Left cardiac atrium (tissue), 4 donors: ENCODE measurements around the gene DHX58. TPM values are rescaled to one million over a fixed set of nuclear protein-coding genes. Genes with fewer than 3 reads are reported as not detected.

Experiments
- ATAC-seq, 2 donors: fragments of 200-7000 bp; cut with Tn5 transposase; one replicate each; pipeline ENCODE4 v1.9.1; 2020; ENCODE audit warnings: mild to moderate bottlenecking in 2 of 2, moderate library complexity in 2 of 2
- DNase-seq: peaks from one replicate; pipeline ENCODE4 v3.0.0-alpha.2; 2020
- intact Hi-C, 2 donors: fragments of 100-400 bp; cut with DNase I; formaldehyde crosslinking; loops; one replicate each; pipeline versions ENCODE4 v1.14.1 to v1.15.1; 2022 to 2023
- total RNA-seq, 2 donors: library from RNA; stranded (reverse); fragmentation: NEBNext Ultra II Directional; extraction: Animal tissue kit (Norgen Biotek cat#: 25700); gene quantifications; one replicate each; pipeline ENCODE4 v1.2.1, GENCODE V29; 2021
- donor health status: DM: no; HTN: yes; CAD: no.
- donor health status: DM: no; HTN: yes; CAD: no; lungs with severe emphysema.
- donor health status: DM: yes; HTN: yes; CAD: no.
- donor health status: Dilated cardiomyopathy.

DHX58 gene
- total RNA-seq, 2 donors from 2014 or later, result 6.4 to 6.7 TPM

DNA sequence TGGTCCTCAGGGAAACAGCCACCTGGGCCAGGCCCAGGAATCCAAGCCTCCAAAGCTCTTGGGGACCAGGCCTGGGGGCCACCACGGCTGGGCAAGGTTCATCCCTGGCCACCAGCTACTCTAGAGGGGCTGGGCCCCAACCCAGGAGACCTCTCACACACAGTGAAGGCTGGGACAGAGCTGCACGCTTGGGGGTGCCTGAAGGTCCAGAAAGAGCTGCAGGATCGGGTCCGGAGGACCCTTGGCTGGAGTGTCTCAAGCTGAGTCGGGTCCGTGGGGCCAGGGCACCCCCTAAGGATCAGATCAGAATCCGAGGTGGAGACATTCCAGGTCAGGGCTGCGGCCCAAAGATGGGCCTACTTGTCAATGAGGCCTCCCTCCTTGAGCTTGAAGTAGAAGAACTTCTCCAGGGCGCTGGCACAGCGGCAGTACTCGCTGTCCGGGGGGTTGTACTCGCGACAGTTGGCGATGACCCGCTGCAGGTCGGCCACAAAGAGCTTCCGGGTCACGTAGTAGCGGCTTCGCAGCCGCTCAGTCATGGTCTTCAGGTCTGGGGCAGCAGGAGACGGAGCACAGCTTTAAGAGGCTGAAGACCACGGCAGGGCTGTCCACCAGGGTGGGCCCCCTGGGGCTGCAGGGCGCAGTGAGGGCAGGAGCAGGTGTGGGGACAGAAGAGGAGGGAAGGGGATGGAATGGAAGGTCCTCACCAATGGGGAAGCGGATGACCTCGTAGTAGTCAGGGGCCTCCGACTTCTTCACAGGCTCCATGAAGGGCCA is 967 bp upstream of the DHX58 start:
- ATAC-seq (no peak), DNase-seq (no peak)
- intact Hi-C loops, result no loop called here

DNA sequence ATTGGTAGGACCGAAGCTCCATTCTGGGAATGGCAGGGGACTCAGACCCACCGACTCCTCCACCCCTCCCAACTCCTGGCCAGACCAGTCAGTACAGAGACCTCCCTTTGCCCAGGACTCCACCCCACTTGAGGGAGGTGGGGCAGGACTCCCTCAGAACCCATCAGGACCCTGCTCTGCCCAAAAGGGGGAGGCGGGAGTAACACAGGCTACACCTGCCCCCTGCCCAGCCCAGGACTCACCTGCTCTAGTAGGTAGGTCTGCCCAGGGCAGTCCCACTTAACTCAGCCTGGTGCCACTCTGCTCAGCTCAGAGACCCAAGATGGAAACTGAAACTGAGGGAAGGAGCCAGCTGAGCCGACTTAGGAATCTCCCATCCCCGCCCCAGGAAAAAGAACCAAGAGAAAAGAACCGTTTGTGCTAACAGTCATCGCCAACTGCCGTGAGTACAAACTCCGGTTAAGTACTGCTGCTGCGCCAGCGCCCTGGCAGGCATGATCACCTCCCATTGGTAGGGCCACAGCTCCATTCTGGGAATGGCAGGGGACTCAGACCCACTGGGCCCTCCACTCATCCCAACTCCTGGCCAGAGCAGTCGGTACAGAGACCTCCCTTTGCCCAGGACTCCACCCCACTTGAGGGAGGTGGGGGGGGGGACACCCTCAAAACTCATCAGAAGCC is 503 bp downstream of the DHX58 start:
- ATAC-seq (peak; percentile 47 to 60), DNase-seq (peak; percentile 34)
- intact Hi-C loops, result no loop called here

DNA sequence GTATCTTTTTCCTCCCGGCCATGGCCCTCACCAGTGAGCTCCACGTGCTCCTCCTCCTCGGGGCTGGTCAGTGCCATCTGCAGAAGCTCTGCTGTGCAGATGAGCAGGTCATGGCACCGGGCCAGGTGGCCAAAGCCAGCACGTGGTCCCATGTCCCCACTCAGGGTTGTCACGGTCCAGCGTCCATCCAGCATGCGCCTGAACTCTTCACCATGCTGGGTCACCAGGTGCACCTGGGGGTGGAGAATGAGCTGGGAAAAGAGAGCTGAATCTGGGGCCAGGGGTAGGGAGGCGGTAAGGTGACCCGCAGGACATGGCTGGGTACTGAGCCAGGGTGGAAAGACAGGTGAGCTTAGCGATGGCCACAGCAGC is 1.3 kb downstream of the DHX58 start:
- intact Hi-C loops, result no loop called here
- DNase-seq, result no peak
- no peak for ATAC-seq

DNA sequence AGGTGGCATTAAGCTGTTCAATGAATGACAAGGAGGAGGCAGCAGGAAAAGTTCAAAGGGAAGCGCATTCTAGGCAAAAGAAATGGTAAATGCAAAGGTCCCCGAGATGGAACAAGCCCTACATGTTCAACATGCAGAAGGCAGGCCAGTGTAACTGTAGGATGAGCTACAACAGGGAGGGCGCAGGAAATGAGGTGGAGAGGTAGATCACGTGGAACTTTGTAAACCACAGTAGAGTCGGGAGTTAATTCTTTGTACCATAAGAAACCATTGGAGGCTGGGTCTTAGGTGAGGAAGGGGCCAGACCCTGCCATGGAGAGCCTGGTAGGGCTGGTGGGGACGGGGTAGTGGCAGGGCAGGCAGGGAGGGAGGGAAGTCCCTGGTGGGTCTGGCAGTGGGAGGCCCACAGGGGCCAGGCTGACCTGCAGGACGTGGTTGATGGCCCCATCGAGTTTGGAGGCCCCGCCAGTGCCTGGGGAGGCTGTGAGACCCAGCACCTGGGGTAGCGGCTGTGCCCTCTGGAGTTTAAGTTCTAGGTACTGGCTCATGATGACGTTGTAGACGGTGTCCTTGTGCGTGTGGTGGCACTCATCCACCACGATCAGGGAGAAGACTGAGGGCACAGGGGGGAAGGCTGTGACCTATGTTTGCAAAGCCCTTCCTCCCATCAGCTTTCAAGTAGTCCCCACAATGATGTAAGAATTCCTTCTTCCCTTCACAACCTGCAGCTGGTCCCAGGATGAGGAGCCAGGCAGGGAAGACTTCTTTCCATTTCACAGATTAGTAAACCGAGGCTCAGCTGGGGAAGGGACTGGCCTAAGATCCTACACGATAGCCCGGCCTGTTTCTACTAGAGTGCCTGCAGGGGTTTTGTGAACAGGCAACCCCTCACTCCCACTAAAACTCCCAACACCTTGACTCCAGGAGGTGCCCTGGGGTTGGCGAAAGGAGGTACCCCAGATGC is 1.9 kb downstream of the DHX58 start:
- intact Hi-C loops, result no loop called here
- ATAC-seq, result no peak
- no peak for DNase-seq

DNA sequence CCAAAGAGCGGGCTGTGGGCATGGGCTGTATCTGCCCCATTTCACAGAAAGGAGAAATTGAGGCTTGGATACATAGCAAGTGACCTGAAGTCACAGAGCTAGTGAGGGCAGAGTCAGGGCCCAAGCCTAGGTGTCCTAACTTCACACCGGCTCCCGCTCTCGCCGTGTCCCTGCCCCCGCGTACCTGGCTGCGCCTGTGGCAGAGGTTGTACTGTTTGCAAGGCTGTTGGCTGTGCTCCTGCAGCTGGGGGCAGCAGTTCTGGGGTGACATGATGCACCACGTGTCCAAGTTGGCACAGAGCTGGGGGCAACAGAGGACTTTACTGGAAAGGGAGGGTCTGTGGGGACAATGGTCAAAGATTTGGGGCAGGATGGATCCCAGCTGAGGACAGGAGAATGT is 3.4 kb downstream of the DHX58 start:
- DNase-seq, result no peak
- intact Hi-C loops, result no loop called here
- ATAC-seq, result no peak

DNA sequence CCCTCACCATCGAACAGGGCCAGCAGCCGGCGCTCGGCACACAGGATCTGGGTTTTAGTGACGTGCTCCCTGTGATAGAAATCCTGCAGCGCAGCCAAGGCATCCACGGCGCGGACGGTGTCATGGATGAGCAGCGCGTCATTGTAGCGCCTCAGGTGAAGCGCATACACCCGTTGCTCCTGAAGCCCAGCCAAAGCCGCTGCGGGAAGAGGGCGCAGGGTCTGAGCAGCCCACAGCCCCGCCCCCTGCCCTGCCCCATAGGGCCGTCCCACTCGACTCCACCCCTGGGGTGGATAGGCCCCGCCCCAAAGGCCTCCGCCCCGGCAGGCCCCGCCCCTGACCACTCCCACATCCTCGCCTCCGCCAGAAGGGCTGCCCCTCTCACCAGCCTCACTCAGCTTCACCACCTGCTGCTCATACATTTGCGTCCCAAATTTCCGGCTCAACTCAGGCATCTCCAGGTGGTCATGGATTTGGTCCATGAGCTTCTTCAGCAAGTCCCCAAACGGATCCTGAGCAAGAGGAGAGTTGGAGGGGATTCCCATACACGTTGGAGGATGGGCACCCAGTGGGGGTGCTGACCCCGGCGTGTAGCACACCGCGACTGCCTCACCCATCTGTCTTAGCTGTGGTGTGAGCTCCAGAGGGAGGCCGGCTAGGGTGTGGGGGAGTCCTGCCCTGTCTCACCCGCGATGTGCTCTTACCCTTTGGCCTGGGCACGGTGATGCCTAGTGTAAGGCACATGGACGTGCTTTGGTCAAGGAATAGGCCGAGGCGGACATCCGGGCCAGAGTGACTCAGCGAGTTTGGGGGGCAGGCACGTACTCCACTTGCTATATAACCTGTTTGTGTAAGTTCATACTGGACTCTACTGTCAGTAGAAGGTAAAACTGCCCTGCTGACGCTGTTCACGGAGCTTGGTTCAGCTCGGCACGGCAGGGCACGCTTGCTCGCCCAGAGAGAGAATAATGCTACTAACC is 4.6 kb downstream of the DHX58 start:
- ATAC-seq (peak; percentile 71 to 88), DNase-seq (peak; percentile 83)
- intact Hi-C loops, result no loop called here

DNA sequence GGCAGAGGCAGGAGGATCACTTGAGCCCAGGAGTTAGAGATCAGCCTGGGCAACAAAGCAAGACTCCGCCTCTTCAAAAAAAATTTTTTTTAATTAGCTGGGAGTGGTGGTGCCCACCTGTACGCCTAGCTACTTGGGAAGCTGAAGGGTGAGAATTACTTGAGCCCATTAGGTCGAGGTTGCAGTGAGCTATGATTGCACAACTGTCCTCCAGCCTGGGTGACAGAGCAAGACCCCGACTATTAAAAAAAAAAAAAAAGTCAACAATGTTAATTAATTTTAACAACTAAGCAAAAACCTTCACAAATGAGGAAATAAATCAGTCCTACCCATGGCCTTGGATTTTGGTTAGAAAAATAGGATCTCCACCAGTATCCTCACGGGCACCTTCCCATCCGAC is 5.4 kb downstream of the DHX58 start:
- ATAC-seq, result no peak
- DNase-seq, result no peak
- intact Hi-C loops, result no loop called here

DNA sequence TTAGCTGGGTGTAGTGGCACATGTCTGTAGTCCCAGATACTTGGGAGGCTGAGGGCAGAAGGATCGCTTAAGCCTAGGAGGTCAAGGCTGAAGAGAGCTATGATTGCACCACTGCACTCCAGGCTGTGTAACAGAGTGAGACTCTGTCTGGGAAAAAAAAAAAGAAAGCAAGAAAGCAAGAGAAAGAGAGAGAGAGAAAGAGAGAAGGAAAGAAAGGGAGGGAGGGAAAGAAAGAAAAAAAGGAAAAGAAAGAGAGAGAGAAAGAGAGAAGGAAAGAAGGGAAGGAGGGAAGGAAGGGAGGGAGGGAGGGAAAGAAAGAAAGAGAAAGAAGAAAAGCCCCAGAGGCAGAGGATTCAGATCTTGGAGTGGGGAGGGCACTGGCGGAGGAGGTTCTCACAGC is 6.5 kb downstream of the DHX58 start:
- intact Hi-C loops, result no loop called here
- no peak for ATAC-seq
- DNase-seq, result no peak

DNA sequence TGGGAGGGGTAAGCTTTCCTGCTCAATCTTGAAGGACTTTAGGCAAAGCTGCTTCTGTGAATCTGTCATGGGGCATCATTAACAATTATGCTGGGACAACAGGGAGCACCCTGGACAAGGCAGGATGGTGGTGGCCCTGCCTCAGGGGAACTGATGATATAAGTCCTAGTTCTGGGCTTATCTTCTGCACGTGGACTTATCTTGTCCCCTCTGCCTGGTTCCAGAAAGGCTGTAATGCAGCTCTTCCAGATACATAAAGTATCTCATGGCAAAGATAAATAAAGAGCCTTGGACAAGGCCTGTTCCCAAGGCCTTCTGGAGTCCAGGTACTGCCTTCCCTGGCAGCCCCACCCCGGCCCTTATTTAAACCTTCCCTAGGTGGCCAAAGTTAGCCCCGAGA is 8.2 kb downstream of the DHX58 start:
- no peak for DNase-seq
- intact Hi-C loops, result loop anchor here in 1 of 2 donors (5.0 kb wide), 2 partner anchors 37 to 77 kb away; no protein-coding TSS in a partner anchor
- no peak for ATAC-seq

DNA sequence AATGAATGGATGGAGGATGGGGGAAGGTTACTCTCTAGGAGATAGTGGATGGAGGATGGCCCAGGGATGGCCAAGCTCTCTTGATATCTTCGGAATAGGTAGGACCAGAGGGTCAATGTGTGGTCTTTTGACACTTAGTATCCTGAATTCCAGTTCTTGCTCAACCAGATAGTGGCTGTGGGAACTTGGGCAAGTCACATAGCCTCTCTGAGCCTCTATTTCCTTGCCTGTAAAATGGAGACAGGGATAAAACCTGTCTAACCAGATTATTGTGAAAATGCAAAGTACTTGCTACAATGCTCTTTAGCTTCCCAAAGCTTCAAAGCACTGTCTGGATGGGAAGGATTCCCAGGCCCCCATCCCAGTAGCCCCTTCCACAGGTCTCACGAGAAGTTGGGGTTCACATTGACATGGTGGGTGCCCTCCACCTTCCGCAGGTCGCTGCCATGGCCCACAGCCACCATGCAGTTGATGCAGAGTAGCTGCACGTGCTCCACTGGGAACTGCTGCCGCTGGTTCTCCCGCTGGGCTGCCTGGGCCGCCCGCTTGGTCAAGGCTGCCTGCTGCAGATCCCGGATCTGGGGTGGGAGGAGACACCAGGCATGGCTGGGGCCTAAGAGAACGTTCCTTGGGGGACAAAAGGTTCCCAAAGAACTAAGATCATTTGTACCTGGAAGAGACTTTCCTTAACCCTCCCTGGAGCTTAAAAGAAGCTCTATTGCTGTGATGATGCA is 9.1 kb downstream of the DHX58 start:
- ATAC-seq (no peak), DNase-seq (no peak)
- intact Hi-C loops, result loop anchor here in 1 of 2 donors (5.0 kb wide), 2 partner anchors 36 to 76 kb away; no protein-coding TSS in a partner anchor

DNA sequence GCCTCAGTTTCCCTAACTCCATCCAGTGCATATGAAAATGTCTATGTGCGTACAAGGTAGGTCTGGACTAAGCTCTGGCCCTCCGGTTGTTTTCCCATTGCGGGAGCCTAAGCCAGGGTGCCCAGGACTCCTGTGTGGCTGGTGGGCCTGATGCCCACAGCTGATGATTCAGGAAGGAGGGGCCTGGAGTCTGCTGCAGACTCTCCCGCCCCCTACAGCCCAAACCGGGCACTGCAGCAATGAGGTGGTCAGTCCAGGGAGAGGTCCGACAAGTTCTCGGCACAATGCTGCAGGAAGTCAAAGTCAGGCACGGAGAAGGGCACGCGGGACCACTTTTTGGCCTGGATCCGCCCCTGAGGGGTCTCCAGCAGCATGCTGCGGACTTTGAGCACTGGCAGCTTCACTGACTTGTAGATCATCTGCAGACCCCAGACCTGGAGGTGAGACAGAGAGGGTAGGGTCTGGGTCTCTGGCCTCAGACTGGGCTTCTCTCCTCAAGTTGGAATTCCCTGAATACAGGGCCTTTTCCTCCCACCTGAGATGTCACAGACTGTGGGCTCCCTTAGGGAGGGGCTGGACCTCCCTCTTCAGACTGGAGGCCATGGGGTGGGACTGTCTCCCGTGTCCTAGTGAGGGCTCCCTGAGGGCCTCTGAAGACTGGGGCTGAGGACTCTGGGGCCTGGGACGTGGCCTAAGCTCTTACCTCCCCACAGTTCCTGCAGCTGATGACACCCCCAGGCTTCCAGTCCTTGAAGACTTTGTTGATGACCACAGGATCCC is 10.8 kb downstream of the DHX58 start:
- intact Hi-C loops, result loop anchor here in 1 of 2 donors (5.0 kb wide), 2 partner anchors 34 to 74 kb away; no protein-coding TSS in a partner anchor
- ATAC-seq (peak; percentile 80 to 85), DNase-seq (peak; percentile 82)

DNA sequence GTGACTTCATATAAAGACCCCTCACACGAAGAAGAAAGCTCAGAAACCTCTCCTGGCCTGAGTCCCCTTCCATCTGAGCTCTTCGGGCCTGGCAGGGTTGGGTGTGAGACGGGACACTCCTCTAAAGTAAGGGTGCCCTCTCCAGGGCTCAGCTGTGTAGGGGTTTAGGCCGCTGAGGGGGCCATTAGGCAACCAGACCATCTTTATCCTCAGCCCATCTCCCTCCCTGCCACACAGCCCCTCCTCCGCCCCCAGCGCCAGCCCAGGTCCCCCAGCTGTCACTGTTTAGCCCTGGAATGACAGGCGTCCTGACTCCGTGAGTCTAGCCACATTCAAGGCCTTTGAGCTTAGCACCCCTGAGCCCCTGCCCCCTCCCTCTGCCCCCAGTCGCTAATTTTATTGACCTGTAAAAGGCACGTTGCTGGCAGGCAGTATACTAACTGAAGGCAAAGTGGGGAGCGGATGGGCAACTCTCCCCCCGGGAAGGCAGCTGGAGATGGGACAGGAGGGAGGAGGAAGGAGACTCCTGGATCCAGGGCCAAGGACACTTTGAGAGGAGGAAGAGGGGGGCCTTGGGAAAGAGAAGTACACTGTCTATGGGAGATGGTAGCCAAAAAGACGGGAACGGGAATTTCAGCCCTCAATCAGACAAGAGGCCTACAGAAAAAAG is 13.6 kb downstream of the DHX58 start:
- no peak for DNase-seq
- ATAC-seq, result no peak
- intact Hi-C loops, result loop anchor here in 1 of 2 donors (5.0 kb wide), 1 partner anchor 72 kb away; no protein-coding TSS in a partner anchor

DNA sequence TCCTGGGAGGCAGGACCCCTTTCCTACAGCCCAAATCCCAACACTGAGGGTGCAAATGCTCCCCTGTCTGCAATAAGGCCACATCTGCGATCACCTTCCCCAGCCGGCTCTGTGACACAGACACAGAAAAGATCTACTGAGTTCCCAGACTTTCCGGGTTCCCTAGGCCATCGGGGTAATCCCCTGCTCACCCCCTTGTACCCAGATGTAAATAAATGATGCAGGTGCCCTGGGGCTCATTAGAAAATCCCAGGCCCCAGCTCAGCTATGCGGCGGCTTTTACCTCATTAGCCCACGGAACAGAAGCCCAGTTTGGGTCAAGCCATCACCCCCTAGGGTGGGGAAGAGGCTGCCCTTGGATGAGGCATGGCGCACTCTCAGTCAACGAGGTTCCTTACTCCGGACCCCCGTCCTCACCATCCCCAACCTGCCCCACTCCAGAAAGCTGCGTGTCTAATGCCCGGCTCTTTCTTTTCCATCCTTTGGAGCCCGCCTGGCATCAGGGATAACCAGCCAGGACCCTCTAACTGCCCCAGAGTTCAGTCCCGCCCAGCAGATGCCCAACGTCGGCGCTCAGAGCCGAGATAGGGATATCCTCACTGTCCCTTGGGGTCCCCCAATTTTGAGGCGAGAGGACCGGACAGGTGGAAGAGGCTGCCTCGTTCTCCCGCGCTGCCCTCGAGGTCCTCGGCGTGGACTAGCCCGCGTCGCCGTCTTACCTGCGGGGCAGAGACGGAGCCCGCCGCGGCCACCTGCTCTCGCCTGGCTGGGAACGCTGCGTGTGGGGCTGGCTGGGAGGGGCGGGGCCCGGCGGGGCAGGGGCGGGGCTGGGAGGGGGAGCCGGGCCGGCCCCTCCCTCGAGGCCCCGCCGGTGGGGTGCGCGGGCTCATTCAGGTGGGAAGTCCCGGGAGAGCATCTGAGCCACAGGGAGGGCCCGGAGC is 14.6 kb downstream of the DHX58 start, which contains the start of gene ZNF385C:
ZNF385C (minus strand) TSS at position 783 of the 941 bp plus-strand sequence. CDS start 35,417 bp downstream, outside the sequence.
- ATAC-seq (peak in 1 of 2 donors; percentile 41), DNase-seq (no peak)
- intact Hi-C loops, result loop anchor here in 1 of 2 donors (5.0 kb wide), 1 partner anchor 71 kb away; no protein-coding TSS in a partner anchor

DNA sequence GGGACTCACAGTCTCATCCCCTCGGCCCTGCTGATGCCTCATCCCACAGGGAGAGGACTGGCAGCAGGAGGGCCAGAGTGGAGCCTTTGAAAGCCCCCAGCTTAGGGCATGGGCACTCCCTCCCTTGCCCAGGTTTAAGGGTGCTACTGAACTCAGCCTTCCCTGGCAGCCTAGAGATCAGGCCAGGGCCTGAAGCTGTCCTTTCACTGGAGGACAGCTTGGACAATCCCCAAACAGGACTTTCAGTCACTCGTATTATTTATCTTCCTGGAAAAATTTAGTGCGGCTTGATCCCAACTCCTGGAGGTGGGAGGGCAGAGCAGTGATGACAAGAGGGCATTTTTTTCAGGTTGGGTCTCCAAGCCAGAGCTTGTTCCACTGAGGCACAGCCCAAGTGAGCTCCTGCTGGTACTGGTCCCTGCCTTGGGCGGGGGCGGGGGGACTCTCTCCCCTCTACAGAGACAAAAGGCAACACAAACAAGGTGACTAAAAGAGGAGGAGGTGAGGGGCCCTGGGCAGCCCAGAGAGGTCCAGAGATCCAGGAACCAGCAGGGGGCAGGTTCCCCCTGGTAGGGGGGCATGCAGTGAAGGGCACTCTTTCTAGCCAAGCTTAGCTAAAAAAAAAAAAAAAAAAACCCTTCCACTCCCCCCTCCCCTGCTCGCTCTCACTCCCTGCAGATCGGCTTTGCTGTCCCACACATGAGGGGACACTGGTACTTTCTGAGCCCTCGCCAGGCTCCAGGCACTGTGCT is 16.0 kb downstream of the DHX58 start:
- ATAC-seq, result no peak
- intact Hi-C loops, result loop anchor here in 1 of 2 donors (5.0 kb wide), 1 partner anchor 69 kb away; no protein-coding TSS in a partner anchor
- DNase-seq, result no peak
